GM19463 (cell line): ENCODE measurements around the gene SMIM44.
A peak's percentile ranks its signal among the peaks of the same experiment; 100 is the strongest.

Experiments used
- ATAC-seq: cut with Tn5 transposase; IDR thresholded peaks from one replicate; pipeline ENCODE4 v1.9.1; 2021; ENCODE audit warnings: mild to moderate bottlenecking, moderate library complexity; ENCODE audit not compliant: unreplicated experiment

SMIM44 gene

GRCh38 chr19:3442487-3443071 is 40.7 kb downstream of the SMIM44 start:
- ATAC-seq = no peak

GRCh38 chr19:3441986-3442329 is 41.3 kb downstream of the SMIM44 start:
- no peak for ATAC-seq

- ATAC-seq = no peak
Observed at GRCh38 chr19:3441089-3441985, 41.9 kb downstream of the SMIM44 start.

GRCh38 chr19:3440082-3440481 is 43.2 kb downstream of the SMIM44 start:
- ATAC-seq = no peak

GRCh38 chr19:3434630-3435553 is 48.3 kb downstream of the SMIM44 start:
- peak; percentile 86 for ATAC-seq

- ATAC-seq = no peak
Observed at GRCh38 chr19:3433805-3434540, 49.3 kb downstream of the SMIM44 start.

- ATAC-seq = no peak
Observed at GRCh38 chr19:3433313-3433712, 49.9 kb downstream of the SMIM44 start.
